Tibial nerve (tissue), 4 donors: ENCODE data around the gene BUD13.

Experiments
- CTCF ChIP-seq, 5 experiments: fragments of 200-600 bp in 3 of 5; fragments of 450-650 bp in 2 of 5; sonication (generic) in 3 of 5; IDR thresholded peaks; one replicate each; pipeline ENCODE4 v1.5.1; 2016 to 2019; ENCODE audit warnings: antibody characterized with exemption in 5 of 5, mild to moderate bottlenecking in 3 of 5, moderate library complexity in 2 of 5
- EP300 ChIP-seq, 2 donors: sonication (generic); formaldehyde crosslinking; IDR thresholded peaks; one replicate each; pipeline ENCODE4 v1.6.1; 2017; ENCODE audit warnings: antibody characterized with exemption in 2 of 2, mild to moderate bottlenecking in 1 of 2
- POLR2A ChIP-seq, 2 donors: fragments of 450-650 bp; IDR thresholded peaks; one replicate each; pipeline ENCODE4 v1.6.1; 2017; ENCODE audit warnings: antibody characterized with exemption in 2 of 2, mild to moderate bottlenecking in 2 of 2, moderate library complexity in 2 of 2

GRCh38 chr11:116819049-116819448, 46.3 kb upstream of the BUD13 start:
- TF ChIP-seq EP300 (IDR thresholded peaks at IDR 0.05) (no peak), CTCF (IDR thresholded peaks at IDR 0.05) (no peak), POLR2A (IDR thresholded peaks at IDR 0.05) (no peak)
